DLD1 (cell line): ENCODE measurements around the gene GNB2.
"Not testable (repeated sequence)": the region's sequence is repeated elsewhere in the genome, so short reads cannot be mapped to it uniquely, and the experiment has no call there.

ENCODE experiments used
- in situ Hi-C: cut with HindIII; loops from 2 replicates; pipeline ENCODE4 v1.10.0; 2017; ENCODE audit warnings: low sequenced_read_pairs

GNB2 gene

DNA sequence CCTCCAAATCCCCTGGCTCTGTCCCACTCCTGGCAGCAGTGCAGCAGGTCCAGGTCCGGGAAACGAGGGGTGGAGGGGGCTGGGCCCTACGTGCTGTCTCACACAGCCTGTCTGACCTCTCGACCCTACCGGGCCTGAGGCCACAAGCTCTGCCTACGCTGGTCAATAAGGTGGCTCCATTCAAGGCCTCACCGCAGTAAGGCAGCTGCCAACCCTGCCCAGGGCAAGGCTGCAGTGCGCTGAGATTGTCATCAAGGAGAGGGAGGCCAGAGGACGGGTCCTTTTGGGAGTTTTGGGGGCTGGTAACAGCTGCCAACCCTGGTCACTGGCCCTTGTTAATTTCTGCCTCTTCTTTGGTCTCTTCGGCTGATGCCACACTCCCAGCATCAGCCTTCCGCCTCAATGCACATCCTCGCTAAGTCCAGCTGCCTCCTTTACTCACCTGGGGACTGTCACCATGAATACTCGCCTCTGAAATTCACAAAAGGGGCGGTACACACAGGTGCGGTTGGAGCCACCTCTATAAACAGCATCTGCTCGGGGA, 50.3 kb downstream of the GNB2 start:
- in situ Hi-C loops = no loop called here

DNA sequence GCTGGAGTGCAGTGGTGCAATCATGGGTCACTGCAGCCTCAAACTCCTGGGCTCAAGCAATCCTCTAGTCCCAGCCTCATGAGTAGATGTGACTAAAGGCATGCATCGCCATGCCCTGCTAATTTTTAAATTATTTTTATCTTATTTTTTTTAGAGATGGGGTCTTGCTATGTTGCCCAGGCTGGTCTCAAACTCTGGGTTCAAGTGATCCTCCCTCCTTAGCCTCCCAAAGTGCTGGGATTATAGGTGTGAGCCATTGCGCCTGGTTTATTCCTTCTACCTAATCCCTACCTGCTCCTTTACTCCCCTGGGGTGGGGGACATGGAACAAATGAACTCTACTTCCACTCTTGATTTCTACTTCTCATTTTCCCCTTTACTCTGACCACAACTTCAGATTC, 50.8 kb downstream of the GNB2 start:
- in situ Hi-C loops = not testable (repeated sequence)

DNA sequence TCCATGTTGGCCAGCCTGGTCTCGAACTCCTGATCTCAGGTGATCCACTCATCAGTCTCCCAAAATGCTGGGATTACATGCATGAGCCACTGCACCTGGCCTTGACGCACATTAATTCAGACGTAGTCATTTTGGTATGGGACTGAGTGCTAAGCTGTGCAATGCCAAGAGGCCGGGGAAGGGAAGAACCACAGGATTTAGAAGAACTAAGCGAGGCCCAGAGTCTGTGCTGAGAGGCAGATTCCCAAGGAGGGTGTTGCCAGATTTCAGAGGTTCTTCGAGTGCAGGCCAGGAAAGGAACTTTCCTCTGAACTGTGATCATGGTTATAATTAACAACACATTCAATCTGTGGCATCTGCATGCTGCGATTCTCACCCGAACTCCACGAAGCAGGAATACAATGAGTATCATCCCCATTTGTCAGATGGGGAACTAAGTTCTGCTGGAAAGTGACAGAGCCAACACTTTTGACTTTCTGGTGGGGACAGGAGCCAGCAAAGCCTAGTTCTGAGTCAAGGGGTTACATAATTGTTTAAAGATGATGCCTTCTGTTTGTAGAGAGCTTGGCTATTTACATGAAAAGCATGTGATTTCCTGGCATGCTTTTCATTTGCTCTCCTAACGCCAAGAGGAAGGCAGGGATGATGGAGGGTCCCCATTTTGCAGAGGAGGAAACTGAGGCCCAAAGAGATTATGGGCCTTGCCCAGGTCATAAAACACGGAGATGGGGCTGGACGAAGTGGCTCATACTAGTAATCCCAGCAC, 53.6 kb downstream of the GNB2 start:
- in situ Hi-C loops = no loop called here

DNA sequence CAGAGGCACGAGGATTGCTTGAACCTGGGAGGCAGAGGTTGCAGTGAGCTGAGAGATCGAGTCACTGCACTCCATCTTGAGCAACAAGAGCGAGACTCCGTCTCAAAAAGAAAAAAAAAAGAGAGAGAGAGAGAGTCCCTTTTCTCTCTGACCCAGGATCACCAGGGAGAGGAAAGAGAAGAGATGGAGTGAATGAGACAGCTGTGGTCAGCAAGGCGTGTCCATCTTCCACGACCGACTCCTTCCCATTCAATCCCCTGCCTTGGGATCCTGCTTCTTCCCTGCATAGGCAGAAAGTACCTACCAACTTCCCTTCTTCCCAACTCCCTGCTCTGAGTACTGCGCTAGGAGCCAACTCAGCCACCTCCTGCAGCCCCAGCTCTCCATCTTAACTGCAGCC, 54.7 kb downstream of the GNB2 start:
- in situ Hi-C loops = no loop called here
